ENCODE results near the gene PDZRN4.

Gene PDZRN4

DNA sequence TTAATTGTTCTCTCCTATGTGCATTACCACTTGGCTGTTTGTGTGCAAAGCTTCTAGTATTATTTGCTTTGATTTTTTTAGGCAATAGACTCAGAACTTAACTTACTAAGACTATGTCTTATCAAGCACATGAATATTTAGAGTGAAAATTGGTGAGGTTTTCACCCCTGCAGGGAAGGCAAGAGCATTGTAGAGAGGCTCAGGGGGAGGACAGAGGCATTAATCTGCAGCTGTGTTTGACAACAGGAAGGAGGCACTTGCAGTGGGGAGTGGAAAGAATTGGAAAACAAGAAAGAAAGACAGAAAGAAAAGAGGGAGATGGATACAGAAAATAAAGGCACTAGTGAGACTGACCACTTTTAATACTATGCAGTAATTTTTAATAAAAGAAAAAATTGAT lies 431.6 kb downstream of the PDZRN4 start:
- TF ChIP-seq, protein P1, sequence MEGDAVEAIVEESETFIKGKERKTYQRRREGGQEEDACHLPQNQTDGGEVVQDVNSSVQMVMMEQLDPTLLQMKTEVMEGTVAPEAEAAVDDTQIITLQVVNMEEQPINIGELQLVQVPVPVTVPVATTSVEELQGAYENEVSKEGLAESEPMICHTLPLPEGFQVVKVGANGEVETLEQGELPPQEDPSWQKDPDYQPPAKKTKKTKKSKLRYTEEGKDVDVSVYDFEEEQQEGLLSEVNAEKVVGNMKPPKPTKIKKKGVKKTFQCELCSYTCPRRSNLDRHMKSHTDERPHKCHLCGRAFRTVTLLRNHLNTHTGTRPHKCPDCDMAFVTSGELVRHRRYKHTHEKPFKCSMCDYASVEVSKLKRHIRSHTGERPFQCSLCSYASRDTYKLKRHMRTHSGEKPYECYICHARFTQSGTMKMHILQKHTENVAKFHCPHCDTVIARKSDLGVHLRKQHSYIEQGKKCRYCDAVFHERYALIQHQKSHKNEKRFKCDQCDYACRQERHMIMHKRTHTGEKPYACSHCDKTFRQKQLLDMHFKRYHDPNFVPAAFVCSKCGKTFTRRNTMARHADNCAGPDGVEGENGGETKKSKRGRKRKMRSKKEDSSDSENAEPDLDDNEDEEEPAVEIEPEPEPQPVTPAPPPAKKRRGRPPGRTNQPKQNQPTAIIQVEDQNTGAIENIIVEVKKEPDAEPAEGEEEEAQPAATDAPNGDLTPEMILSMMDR (conservative IDR thresholded peaks at IDR 0.05) = no peak
- no peak overlapping the region for H3K27ac ChIP-seq

GRCh38 chr12:41621291-41621690 lies 433.2 kb downstream of the PDZRN4 start:
- TF ChIP-seq, protein P1 (conservative IDR thresholded peaks at IDR 0.05) = no peak
- H3K27ac ChIP-seq = no peak overlapping the region
